Neural crest cell (in vitro differentiated cells): Measurements from ENCODE around the gene LGALS9. TPM values are rescaled to one million over a fixed set of nuclear protein-coding genes. Genes with fewer than 3 reads are reported as not detected.
"Not testable (repeated sequence)": the region's sequence is repeated elsewhere in the genome, so short reads cannot be mapped to it uniquely, and the experiment has no call there.

Experiments
- DNase-seq: peaks from one replicate; pipeline ENCODE4 v3.0.0; 2021; ENCODE audit warnings: low read depth, mixed read lengths, low spot score
- H3K27ac Mint-ChIP-seq: one replicate; pipeline ENCODE4 v1.8.0; 2021; ENCODE audit warnings: mild to moderate bottlenecking, mixed read lengths; ENCODE audit not compliant: unreplicated experiment
- H3K27me3 Mint-ChIP-seq: 2 replicates; pipeline ENCODE4 v1.8.0; 2021; ENCODE audit warnings: low read depth, mild to moderate bottlenecking, mixed read lengths
- H3K36me3 Mint-ChIP-seq: 2 replicates; pipeline ENCODE4 v1.8.0; 2021; ENCODE audit warnings: low read depth, mild to moderate bottlenecking, mixed read lengths
- H3K4me1 Mint-ChIP-seq: 2 replicates; pipeline ENCODE4 v1.8.0; 2021; ENCODE audit warnings: mixed read lengths
- H3K4me3 Mint-ChIP-seq: one replicate; pipeline ENCODE4 v1.8.0; 2021; ENCODE audit warnings: mild to moderate bottlenecking, mixed read lengths
- H3K9me3 Mint-ChIP-seq: 2 replicates; pipeline ENCODE4 v1.8.0; 2021; ENCODE audit warnings: mixed read lengths
- CTCF ChIP-seq: fragments of 200-600 bp; sonication (generic); conservative IDR thresholded peaks from 2 replicates; pipeline ENCODE4 v1.5.0; 2021; ENCODE audit warnings: antibody characterized with exemption, mild to moderate bottlenecking
- total RNA-seq: library from RNA; stranded (reverse); gene quantifications from 2 replicates; pipeline ENCODE4 v1.2.1, GENCODE V29; 2021

Gene LGALS9
- total RNA-seq, 1 donor from 2014 or later: 0.84 TPM

GRCh38 chr17:27622986-27623385, 8.0 kb upstream of the LGALS9 start:
- peaks cover 15% of the 10 kb centered on the region for H3K36me3 Mint-ChIP-seq
- H3K27me3 Mint-ChIP-seq: no peaks in the 10 kb centered on the region
- TF ChIP-seq CTCF: no peak
- peak overlapping the region; percentile 83 for H3K27ac Mint-ChIP-seq
- H3K4me1 Mint-ChIP-seq: no peaks in the 10 kb centered on the region
- DNase-seq: no peak
- no peak overlapping the region for H3K4me3 Mint-ChIP-seq
- H3K9me3 Mint-ChIP-seq: no peaks in the 10 kb centered on the region

- Mint-ChIP-seq H3K4me1 (no peaks in the 10 kb centered on the region), H3K27ac (peak overlapping the region; percentile 83), H3K36me3 (peaks cover 15% of the 10 kb centered on the region), H3K4me3 (no peak overlapping the region), H3K27me3 (no peaks in the 10 kb centered on the region), H3K9me3 (no peaks in the 10 kb centered on the region)
- DNase-seq: no peak
- TF ChIP-seq CTCF: no peak
Observed at GRCh38 chr17:27623614-27624013, 7.4 kb upstream of the LGALS9 start.

GRCh38 chr17:27624539-27624938, 6.4 kb upstream of the LGALS9 start:
- Mint-ChIP-seq H3K27ac (no peak overlapping the region), H3K4me3 (no peak overlapping the region), H3K36me3 (peaks cover 15% of the 10 kb centered on the region), H3K9me3 (no peaks in the 10 kb centered on the region), H3K4me1 (no peaks in the 10 kb centered on the region), H3K27me3 (no peaks in the 10 kb centered on the region)
- TF ChIP-seq CTCF: no peak
- no peak for DNase-seq

GRCh38 chr17:27625856-27626255, 5.1 kb upstream of the LGALS9 start:
- Mint-ChIP-seq H3K4me1 (peaks cover 2% of the 10 kb centered on the region), H3K27me3 (no peaks in the 10 kb centered on the region), H3K9me3 (no peaks in the 10 kb centered on the region), H3K4me3 (no peak overlapping the region), H3K36me3 (peaks cover 15% of the 10 kb centered on the region), H3K27ac (no peak overlapping the region)
- no peak for DNase-seq
- TF ChIP-seq CTCF: no peak

GRCh38 chr17:27627514-27627913, 3.5 kb upstream of the LGALS9 start:
- peaks cover 6% of the 10 kb centered on the region for H3K4me1 Mint-ChIP-seq
- no peak for TF ChIP-seq CTCF
- H3K36me3 Mint-ChIP-seq: peaks cover 13% of the 10 kb centered on the region
- H3K27me3 Mint-ChIP-seq: no peaks in the 10 kb centered on the region
- no peaks in the 10 kb centered on the region for H3K9me3 Mint-ChIP-seq
- no peak for DNase-seq
- no peak overlapping the region for H3K27ac Mint-ChIP-seq
- H3K4me3 Mint-ChIP-seq: no peak overlapping the region

GRCh38 chr17:27628376-27628775, 2.6 kb upstream of the LGALS9 start:
- peaks cover 12% of the 10 kb centered on the region for H3K36me3 Mint-ChIP-seq
- H3K4me3 Mint-ChIP-seq: no peak overlapping the region
- no peak for TF ChIP-seq CTCF
- H3K4me1 Mint-ChIP-seq: peaks cover 6% of the 10 kb centered on the region
- no peak for DNase-seq
- no peak overlapping the region for H3K27ac Mint-ChIP-seq
- no peaks in the 10 kb centered on the region for H3K9me3 Mint-ChIP-seq
- H3K27me3 Mint-ChIP-seq: no peaks in the 10 kb centered on the region

- H3K4me3 Mint-ChIP-seq, H3K36me3 Mint-ChIP-seq, H3K27me3 Mint-ChIP-seq, DNase-seq, H3K27ac Mint-ChIP-seq, H3K4me1 Mint-ChIP-seq, H3K9me3 Mint-ChIP-seq: not testable (repeated sequence)
Observed at GRCh38 chr17:27629260-27629659, 1.7 kb upstream of the LGALS9 start.
